NCI-H2029 (cell line): ENCODE data around the gene MAGI1.
"Not testable (repeated sequence)": the region's sequence is repeated elsewhere in the genome, so short reads cannot be mapped to it uniquely, and the experiment has no call there.

Source experiments
- DNase-seq: peaks from one replicate; lab custom pipeline; 2025; lab: John Stamatoyannopoulos, UW

The MAGI1 gene

GRCh38 chr3:66038726-66039589, at the start of gene MAGI1:
Gene MAGI1, minus strand, starts transcription at chr3:66038918. Its CDS starts 610 bp downstream, at chr3:66038308.
- DNase-seq: peak; percentile 73

DNA sequence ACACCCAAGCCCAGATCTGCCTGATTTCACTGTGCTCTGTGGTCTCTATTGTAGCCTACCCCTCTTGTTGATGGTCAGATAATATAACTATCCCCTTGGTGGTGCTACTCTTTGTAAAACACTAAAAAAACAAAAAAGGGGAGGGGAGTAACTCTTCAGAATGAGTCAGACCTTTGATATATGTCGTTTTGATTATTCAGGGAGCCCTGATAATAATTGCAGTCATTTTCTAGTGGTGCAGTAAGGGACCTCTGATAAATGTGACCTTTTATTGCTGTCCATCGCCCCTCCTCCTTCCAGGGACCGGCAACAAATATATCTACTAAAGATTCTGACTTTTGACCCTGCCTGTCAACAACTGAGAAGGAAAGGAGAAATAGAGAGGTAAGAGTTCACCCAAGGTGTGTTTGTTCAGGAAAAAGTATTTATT, 45.1 kb upstream of the MAGI1 start:
- DNase-seq: no peak

GRCh38 chr3:66083096-66083678, 44.5 kb upstream of the MAGI1 start:
- DNase-seq: no peak

GRCh38 chr3:66082679-66083078, 44.0 kb upstream of the MAGI1 start:
- DNase-seq: no peak

DNA sequence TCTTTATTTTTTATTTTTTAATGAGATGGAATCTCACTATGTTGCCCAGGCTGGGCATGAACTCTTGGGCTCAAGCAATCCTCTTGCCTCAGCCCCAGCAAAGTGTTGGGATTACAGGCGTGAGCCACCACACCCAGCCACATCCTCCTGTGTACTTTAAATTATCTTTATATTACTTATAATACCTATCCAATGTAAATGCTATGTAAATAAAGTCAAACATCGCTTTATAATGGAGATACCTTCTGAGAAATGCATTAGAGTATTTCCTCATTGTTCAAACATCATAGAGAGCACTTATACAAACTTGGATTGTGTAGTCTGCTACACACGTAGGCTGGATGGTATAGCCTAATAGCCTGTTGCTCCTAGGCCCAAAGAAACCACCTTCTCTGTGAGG, 41.4 kb upstream of the MAGI1 start:
- DNase-seq: no peak

- DNase-seq: no peak
Observed at GRCh38 chr3:66077973-66078372, 39.3 kb upstream of the MAGI1 start.

DNA sequence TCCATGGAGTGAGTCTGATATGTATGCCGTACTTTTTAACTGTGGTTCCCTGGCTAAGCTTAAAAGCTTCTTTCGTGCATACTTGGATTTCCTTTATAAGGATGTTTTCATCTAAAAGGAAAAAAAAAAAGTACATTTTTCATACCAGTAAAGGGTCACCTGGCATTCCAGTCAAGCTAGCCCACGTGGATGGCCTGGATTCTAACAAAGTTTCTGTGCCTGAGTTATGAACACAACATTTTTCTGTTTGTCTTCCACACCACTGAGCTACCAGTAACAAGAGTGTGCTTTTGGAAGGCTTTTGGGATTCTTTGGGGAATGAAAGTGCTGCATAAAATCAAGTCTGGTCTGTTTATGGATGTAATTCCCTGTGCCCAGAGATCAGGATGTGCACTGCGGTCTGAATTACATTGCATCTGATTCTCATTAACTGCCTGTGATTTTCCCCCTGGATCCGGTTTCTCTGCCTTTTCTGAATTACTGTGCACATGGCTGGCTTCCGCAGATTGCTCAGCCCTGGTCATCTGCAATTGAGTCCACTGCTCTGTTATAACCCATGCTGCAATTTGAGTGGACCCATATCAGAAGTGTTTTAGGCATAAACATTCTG, 38.2 kb upstream of the MAGI1 start:
- DNase-seq: no peak

- peak; percentile 9 for DNase-seq
Observed at GRCh38 chr3:66075281-66075680, 36.6 kb upstream of the MAGI1 start.

DNA sequence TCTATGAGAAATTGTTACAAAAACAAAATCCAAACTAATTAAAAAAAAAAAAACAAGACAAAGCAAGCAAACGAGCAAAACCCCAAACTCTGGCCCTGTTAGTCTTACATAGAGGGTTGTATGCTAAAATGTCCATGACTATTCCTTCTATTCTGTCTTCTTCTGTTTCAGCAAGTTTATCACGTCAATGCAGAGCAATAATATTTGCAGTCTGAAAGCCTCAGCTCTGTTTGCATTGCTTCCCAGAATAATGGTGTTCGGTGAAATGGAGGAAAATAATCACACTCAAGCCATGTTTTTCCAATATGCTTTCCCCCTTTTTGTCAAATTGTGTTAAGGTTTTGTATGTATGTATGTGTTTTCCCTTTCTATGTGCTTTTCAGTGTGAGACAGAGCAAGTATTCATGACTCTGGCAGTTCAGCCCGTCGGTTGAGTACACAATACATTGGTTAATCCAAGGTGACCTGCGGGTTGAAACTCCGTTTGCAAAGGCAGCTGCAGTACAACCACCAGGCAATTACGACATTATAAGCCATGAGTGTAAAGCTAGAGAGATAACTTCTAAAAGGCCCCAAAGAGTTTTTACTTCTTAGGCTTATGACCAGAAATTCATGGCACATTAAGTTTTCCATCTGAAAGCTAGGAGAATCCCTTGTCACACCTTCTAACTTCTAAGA, 34.9 kb upstream of the MAGI1 start:
- DNase-seq: no peak

GRCh38 chr3:66068255-66068654, 29.5 kb upstream of the MAGI1 start:
- DNase-seq: no peak

DNA sequence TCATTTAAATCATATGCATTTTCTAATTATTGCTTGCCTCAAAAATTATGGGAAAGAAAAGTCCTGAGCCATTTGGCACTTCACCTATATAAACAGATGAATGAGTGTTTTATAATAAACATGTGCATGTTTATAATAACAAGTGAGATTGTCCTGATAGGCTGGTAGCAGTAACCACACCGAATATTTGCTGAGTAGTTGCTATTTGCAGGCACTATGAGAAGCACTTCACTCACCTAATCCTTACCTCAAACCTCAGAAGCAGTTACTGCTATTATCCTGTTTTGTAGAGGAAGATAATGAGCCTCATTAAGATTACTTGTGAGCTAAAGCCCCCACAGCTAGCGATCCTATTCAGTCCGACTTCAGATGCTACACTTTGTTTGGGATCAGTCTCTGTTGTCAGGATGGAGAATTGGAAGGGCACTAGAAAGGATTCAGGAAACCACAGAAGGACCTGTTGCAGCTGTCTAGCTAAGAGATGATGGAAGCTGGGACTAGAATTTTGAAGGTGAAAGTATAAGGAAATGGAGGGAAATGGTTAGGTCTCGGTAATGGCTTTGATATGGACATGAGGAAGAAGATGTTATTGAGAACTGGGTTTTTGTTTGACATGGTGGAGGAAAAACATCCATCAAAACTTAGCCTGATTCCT, 28.4 kb upstream of the MAGI1 start:
- DNase-seq: peak; percentile 55

- DNase-seq: no peak
Observed at GRCh38 chr3:66055289-66055688, 16.6 kb upstream of the MAGI1 start.

- DNase-seq: no peak
Observed at GRCh38 chr3:66053550-66054094, 14.9 kb upstream of the MAGI1 start.

GRCh38 chr3:66052721-66053549, 14.2 kb upstream of the MAGI1 start:
- DNase-seq: no peak

DNA sequence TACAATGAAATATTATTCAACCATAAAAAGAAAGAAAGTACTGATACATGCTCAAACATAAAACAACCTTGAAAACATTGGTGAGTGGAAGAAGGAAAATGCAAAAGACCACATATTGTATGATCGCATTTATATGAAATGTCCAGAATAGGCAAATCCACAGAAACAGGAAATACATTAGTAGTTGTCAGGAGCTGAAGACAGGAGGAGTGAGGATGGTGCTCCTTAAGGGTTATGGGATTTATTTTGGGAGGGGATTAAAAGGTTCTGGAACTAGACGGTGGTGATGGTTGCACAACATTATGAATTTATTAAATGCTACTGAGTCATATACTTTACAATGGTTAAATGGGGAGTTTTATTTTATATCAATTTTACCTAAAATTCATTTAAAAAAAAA, 12.1 kb upstream of the MAGI1 start:
- DNase-seq: no peak

DNA sequence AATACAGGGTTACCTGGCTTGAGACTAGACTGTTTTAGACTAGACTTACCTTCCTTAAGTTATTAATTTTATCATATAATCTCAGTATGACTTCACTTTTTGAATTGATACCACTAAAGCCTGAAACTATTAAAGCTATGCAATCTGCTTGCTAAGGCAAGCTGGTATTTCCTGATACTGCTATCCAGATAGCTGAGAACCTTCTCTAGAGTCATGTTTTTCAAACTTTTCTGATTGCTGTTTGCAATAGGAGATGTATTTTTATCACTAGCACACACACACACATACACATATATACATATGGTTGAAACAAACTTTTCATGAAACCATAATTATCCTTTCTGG, 9.3 kb upstream of the MAGI1 start:
- DNase-seq: no peak

DNA sequence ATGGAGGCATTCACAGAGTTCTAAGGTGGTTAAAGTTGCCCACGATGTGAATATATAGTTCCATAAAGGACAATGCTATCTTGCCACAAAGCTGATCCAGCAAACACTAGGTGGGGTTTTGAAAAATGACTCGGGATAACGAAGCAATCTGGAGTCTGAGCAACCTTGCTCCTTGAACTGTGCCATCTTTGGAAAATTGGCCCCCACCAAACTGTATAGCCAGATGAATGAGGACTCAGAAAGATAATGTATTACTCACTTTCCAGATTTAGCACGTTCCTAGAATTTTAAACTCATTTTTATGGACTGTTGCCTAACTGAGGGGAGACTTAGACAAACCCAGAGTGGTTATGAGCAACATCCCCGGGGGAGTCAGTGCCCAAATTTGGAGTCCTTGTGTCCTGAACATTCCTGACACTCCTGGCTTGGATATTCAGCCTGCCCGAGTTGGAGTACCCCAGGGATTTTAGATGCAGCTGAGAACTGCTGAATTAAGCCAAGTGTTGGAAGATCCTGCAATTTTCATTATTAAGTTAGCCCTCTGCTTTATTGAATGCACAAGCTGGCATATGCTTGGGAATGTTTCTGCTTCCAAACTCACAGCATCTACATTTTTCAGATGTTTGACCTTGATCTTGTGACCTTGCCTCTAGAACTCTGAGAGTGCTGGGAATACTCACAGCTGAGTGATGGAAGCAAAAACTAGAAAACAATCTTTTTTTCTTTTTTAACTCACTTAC, 8.8 kb upstream of the MAGI1 start:
- no peak for DNase-seq

DNA sequence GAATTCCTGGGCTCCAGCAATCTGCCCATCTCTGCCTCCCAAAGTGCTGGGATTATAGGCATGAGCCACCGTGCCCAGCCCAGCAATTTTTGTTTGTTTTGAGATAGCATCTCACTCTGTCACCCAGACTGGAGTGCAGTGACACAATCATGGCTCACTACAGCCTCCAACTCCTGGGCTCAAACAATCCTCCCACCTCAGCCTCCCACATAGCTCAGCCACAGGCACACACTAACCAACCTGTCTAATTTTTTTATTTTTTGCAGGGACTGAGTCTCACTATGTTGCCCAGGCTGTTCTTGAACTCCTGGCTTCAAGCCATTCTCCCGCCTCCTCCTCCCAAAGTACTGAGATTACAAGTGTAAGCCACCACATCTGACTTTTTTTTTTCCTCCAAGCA, 7.6 kb upstream of the MAGI1 start:
- not testable (repeated sequence) for DNase-seq

GRCh38 chr3:66041828-66042227, 3.1 kb upstream of the MAGI1 start:
- DNase-seq: no peak

DNA sequence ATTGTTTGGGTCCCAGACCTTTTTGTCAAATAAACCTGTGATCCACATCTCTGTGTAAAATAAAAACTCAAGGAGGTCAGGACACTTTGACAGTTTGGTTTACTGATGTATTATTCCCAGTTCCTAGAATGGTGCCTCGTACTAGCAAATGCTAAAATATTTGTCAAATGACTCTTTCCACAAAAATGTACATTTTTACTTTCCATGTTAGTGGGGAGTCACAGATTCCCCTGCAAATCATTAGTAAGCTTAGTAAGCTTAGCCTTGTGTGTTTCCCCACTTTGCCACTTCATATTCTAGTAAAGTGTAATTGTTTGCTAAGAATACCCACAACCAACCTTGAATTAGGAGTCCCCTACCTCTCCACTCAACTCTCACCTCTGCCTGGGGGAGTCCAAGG, 2.4 kb upstream of the MAGI1 start:
- DNase-seq: no peak

- no peak for DNase-seq
Observed at GRCh38 chr3:66039590-66039887, 821 bp upstream of the MAGI1 start.
